ENCODE data around the gene IQSEC1. TPM values are rescaled to one million over a fixed set of nuclear protein-coding genes. Genes with fewer than 3 reads are reported as not detected.

Gene IQSEC1
- total and polyA plus RNA-seq, 10 of the 15 experiments (the other 5 are each of a cell fraction or from before 2014, with no cell fraction given), result 0.92 to 55.2 (median 8.5) TPM

DNA sequence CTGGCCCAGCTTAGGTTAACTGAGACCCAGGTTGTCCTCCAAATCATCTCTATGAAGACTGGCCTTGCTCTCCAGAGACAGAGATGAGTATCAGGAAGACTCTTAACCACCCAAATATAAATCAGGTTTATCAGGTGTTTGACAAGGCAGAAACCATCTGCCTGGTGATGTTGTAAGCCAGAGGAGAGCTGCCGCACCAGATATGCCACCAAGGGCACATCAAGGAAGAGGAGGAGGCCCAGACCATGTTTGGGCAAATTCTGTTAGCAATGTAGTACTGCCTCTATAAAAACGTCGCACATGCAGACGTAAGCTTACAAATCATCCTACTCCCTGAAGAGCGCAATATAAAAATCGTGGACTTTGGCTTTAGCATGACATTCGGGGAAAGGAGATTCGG, 210.8 kb downstream of the IQSEC1 start:
- H3K79me2 ChIP-seq (ENCODE audit: control insufficient read depth, insufficient read depth, low read length), result no peaks in the 10 kb centered on the region
- no peaks in the 10 kb centered on the region; the same call in 2 of the 3 replicates for H3K9me3 ChIP-seq (replicated peaks; ENCODE audit: control insufficient read depth, insufficient read depth, low read length)
- H2AFZ ChIP-seq (ENCODE audit: control insufficient read depth, low read depth, low read length), result no peak overlapping the region
- SMC1A ChIA-PET (ENCODE audit: uncharacterized antibody, unreplicated experiment), result interaction anchor here (2.2 kb wide), 1 partner anchor 28 kb away, joined by 7 read pairs; no protein-coding TSS in a partner anchor
- no peak for DNase-seq (ENCODE audit: low read depth, low spot score)
- WGBS (ENCODE audit: insufficient coverage, insufficient replicate concordance, low lambda C conversion rate, missing lambda C conversion rate), result 57% methylated on average over 8 of the region's 8 CpGs
- H4K20me1 ChIP-seq (ENCODE audit: control insufficient read depth, insufficient read depth), result no peaks in the 10 kb centered on the region
- H3K9ac ChIP-seq (ENCODE audit: control insufficient read depth, insufficient read depth, low read length), result no peak overlapping the region
- no peaks in the 10 kb centered on the region for H3K4me1 ChIP-seq (ENCODE audit: control insufficient read depth, insufficient read depth, low read length)
- CTCF ChIA-PET, result interaction anchor here (1.3 to 2.1 kb wide), 4 partner anchors 10 to 31 kb away, joined by 3 to 6 read pairs (median 4); no protein-coding TSS in a partner anchor
- in situ Hi-C loops (cut with MboI), result no loop called here
- ATAC-seq, result no peak
- no peaks in the 10 kb centered on the region for H3K36me3 ChIP-seq (ENCODE audit: control insufficient read depth in 2 of 2, insufficient read depth in 2 of 2, low read length in 1 of 2)
- H3K4me2 ChIP-seq (ENCODE audit: control insufficient read depth, insufficient read depth), result no peak overlapping the region
- no peaks in the 10 kb centered on the region; a peak in 2 of 4 replicates for H3K27me3 ChIP-seq (replicated peaks in 1 of 2; ENCODE audit: control insufficient read depth in 2 of 2, insufficient read depth in 2 of 2, low read length in 1 of 2)
- no peak overlapping the region for H3K27ac ChIP-seq (ENCODE audit: control insufficient read depth, insufficient read depth)
- FAIRE-seq, result no peak
- RAD21 ChIA-PET (ENCODE audit: unreplicated experiment), result no interaction called here
- no TSS peak for BruUV-seq (replicated peaks)
- intact Hi-C loops (cut with micrococcal nuclease; ENCODE audit: unreplicated experiment), result loop anchor here (10.0 kb wide), 1 partner anchor 122 kb away; no protein-coding TSS in a partner anchor
- H3K4me3 ChIP-seq, result no peak overlapping the region
- POLR2A ChIA-PET, result interaction anchor here (0.6 kb wide), 1 partner anchor 27 kb away, joined by 7 read pairs; no protein-coding TSS in a partner anchor
- TF ChIP-seq CREB1 (IDR thresholded peaks at IDR 0.05; ENCODE audit: low read depth), result no peak
- TF ChIP-seq, protein P1, sequence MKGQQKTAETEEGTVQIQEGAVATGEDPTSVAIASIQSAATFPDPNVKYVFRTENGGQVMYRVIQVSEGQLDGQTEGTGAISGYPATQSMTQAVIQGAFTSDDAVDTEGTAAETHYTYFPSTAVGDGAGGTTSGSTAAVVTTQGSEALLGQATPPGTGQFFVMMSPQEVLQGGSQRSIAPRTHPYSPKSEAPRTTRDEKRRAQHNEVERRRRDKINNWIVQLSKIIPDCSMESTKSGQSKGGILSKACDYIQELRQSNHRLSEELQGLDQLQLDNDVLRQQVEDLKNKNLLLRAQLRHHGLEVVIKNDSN (IDR thresholded peaks at IDR 0.05; ENCODE audit: borderline replicate concordance, extremely low read length, insufficient read depth, low read depth, low read length), result no peak
- TF ChIP-seq PAX5 (IDR thresholded peaks at IDR 0.05; ENCODE audit: borderline replicate concordance, low read depth, low read length), result no peak
- TF ChIP-seq ZNF24 (IDR thresholded peaks at IDR 0.05), result no peak
- TF ChIP-seq RFX5 (IDR thresholded peaks at IDR 0.05; ENCODE audit: low read depth, low read length), result no peak
- no peak for TF ChIP-seq ZBED1 (IDR thresholded peaks at IDR 0.05; ENCODE audit: borderline replicate concordance)
- TF ChIP-seq, protein P2, sequence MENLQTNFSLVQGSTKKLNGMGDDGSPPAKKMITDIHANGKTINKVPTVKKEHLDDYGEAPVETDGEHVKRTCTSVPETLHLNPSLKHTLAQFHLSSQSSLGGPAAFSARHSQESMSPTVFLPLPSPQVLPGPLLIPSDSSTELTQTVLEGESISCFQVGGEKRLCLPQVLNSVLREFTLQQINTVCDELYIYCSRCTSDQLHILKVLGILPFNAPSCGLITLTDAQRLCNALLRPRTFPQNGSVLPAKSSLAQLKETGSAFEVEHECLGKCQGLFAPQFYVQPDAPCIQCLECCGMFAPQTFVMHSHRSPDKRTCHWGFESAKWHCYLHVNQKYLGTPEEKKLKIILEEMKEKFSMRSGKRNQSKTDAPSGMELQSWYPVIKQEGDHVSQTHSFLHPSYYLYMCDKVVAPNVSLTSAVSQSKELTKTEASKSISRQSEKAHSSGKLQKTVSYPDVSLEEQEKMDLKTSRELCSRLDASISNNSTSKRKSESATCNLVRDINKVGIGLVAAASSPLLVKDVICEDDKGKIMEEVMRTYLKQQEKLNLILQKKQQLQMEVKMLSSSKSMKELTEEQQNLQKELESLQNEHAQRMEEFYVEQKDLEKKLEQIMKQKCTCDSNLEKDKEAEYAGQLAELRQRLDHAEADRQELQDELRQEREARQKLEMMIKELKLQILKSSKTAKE (IDR thresholded peaks at IDR 0.05; ENCODE audit: low read depth, poor library complexity, severe bottlenecking), result no peak
- no peak for TF ChIP-seq SREBF1 (IDR thresholded peaks at IDR 0.05; ENCODE audit: low read length)
- TF ChIP-seq BMI1 (IDR thresholded peaks at IDR 0.05; ENCODE audit: borderline replicate concordance), result no peak
- TF ChIP-seq HDAC2 (IDR thresholded peaks at IDR 0.05), result no peak
- no peak for TF ChIP-seq MYC (IDR thresholded peaks at IDR 0.05; ENCODE audit: insufficient read depth, insufficient read length, insufficient replicate concordance, low read length, severe bottlenecking)
- no peak for TF ChIP-seq TCF3 (IDR thresholded peaks at IDR 0.05; ENCODE audit: borderline replicate concordance, insufficient read depth, low read depth, low read length)
- TF ChIP-seq, protein P3, sequence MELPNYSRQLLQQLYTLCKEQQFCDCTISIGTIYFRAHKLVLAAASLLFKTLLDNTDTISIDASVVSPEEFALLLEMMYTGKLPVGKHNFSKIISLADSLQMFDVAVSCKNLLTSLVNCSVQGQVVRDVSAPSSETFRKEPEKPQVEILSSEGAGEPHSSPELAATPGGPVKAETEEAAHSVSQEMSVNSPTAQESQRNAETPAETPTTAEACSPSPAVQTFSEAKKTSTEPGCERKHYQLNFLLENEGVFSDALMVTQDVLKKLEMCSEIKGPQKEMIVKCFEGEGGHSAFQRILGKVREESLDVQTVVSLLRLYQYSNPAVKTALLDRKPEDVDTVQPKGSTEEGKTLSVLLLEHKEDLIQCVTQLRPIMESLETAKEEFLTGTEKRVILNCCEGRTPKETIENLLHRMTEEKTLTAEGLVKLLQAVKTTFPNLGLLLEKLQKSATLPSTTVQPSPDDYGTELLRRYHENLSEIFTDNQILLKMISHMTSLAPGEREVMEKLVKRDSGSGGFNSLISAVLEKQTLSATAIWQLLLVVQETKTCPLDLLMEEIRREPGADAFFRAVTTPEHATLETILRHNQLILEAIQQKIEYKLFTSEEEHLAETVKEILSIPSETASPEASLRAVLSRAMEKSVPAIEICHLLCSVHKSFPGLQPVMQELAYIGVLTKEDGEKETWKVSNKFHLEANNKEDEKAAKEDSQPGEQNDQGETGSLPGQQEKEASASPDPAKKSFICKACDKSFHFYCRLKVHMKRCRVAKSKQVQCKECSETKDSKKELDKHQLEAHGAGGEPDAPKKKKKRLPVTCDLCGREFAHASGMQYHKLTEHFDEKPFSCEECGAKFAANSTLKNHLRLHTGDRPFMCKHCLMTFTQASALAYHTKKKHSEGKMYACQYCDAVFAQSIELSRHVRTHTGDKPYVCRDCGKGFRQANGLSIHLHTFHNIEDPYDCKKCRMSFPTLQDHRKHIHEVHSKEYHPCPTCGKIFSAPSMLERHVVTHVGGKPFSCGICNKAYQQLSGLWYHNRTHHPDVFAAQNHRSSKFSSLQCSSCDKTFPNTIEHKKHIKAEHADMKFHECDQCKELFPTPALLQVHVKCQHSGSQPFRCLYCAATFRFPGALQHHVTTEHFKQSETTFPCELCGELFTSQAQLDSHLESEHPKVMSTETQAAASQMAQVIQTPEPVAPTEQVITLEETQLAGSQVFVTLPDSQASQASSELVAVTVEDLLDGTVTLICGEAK (IDR thresholded peaks at IDR 0.05; ENCODE audit: borderline replicate concordance), result no peak
- TF ChIP-seq SREBF2 (IDR thresholded peaks at IDR 0.05; ENCODE audit: low read length), result no peak

Measured in GM12878 (cell line).